ENCODE data around the gene AHRR.
A peak's percentile ranks its signal among the peaks of the same experiment; 100 is the strongest.
"Not testable (repeated sequence)": the region's sequence is repeated elsewhere in the genome, so short reads cannot be mapped to it uniquely, and the experiment has no call there.

AHRR gene

GRCh38 chr5:464446-464842 is 142.9 kb downstream of the AHRR start:
- DNase-seq, result no peak

GRCh38 chr5:464843-465590 is 143.5 kb downstream of the AHRR start:
- DNase-seq, result no peak

- DNase-seq, result no peak
Observed at GRCh38 chr5:465591-466403, 144.3 kb downstream of the AHRR start.

GRCh38 chr5:466661-467310 is 145.3 kb downstream of the AHRR start:
- no peak for DNase-seq

GRCh38 chr5:468401-468800 is 146.9 kb downstream of the AHRR start:
- no peak for DNase-seq

GRCh38 chr5:469752-470483 is 148.4 kb downstream of the AHRR start:
- no peak for DNase-seq

- no peak for DNase-seq
Observed at GRCh38 chr5:470961-471749, 149.6 kb downstream of the AHRR start.

- DNase-seq, result no peak
Observed at GRCh38 chr5:471750-472058, 150.2 kb downstream of the AHRR start.

GRCh38 chr5:472076-472655 is 150.7 kb downstream of the AHRR start:
- peak; percentile 25 to 28 for DNase-seq

- DNase-seq, result peak; percentile 88 to 92
Observed at GRCh38 chr5:472656-473550, 151.4 kb downstream of the AHRR start.

- DNase-seq, result no peak
Observed at GRCh38 chr5:473551-474192, 152.2 kb downstream of the AHRR start.

GRCh38 chr5:474232-474839 is 152.8 kb downstream of the AHRR start:
- not testable (repeated sequence) for DNase-seq

- DNase-seq, result no peak
Observed at GRCh38 chr5:474840-475661, 153.5 kb downstream of the AHRR start.

GRCh38 chr5:475704-476101 is 154.2 kb downstream of the AHRR start:
- DNase-seq, result no peak

GRCh38 chr5:476102-476813 is 154.7 kb downstream of the AHRR start:
- no peak for DNase-seq

GRCh38 chr5:476814-477175 is 155.3 kb downstream of the AHRR start:
- no peak for DNase-seq

GRCh38 chr5:477247-477646 is 155.7 kb downstream of the AHRR start:
- DNase-seq, result no peak

GRCh38 chr5:477871-478270 is 156.4 kb downstream of the AHRR start:
- no peak for DNase-seq

Measured in activated CD4-positive, alpha-beta T cell treated with anti-CD3 and anti-CD28 coated beads for 4 hours (primary cell).